Small intestine (tissue), 7 donors: ENCODE results near the gene MAN1A2. TPM values are rescaled to one million over a fixed set of nuclear protein-coding genes. Genes with fewer than 3 reads are reported as not detected.
"Not testable (repeated sequence)": the region's sequence is repeated elsewhere in the genome, so short reads cannot be mapped to it uniquely, and the experiment has no call there.

Source experiments
- DNase-seq, 2 donors: peaks; one replicate each; pipeline versions ENCODE4 v3.0.0 to v3.0.0-alpha.2; 2013
- FAIRE-seq: peaks from 2 replicates; lab custom pipeline; 2012; peaks lifted over from hg19 to GRCh38; lab: Jason Lieb, UNC
- H3K27ac ChIP-seq, 3 donors: one replicate each; pipeline ENCODE4 v1.5.1; 2013; ENCODE audit warnings: low read length in 2 of 3, mild to moderate bottlenecking in 2 of 3, control low read depth in 1 of 3, inconsistent platforms in 1 of 3, low read depth in 1 of 3, moderate library complexity in 1 of 3
- H3K27me3 ChIP-seq, 3 donors: one replicate each; pipeline ENCODE4 v1.6.1; 2013; ENCODE audit warnings: low read length in 3 of 3, inconsistent platforms in 1 of 3; ENCODE audit not compliant: control insufficient read depth in 3 of 3, insufficient read depth in 3 of 3
- H3K36me3 ChIP-seq, 3 donors: one replicate each; pipeline ENCODE4 v1.6.1; 2013; ENCODE audit warnings: low read length in 3 of 3, inconsistent platforms in 1 of 3, low read depth in 1 of 3, mild to moderate bottlenecking in 1 of 3, moderate library complexity in 1 of 3; ENCODE audit not compliant: control insufficient read depth in 3 of 3, insufficient read depth in 2 of 3
- H3K4me1 ChIP-seq, 3 donors: one replicate each; pipeline ENCODE4 v1.6.1; 2013; ENCODE audit warnings: low read length in 2 of 3, inconsistent platforms in 1 of 3, low read depth in 1 of 3, mild to moderate bottlenecking in 1 of 3, moderate library complexity in 1 of 3; ENCODE audit not compliant: control insufficient read depth in 3 of 3, insufficient read depth in 2 of 3
- H3K4me3 ChIP-seq, 3 donors: one replicate each; pipeline ENCODE4 v1.5.1; 2013; ENCODE audit warnings: low read length in 3 of 3, control low read depth in 1 of 3, inconsistent platforms in 1 of 3, low read depth in 1 of 3, mild to moderate bottlenecking in 1 of 3, moderate library complexity in 1 of 3
- H3K9me3 ChIP-seq, 2 donors: one replicate each; pipeline ENCODE4 v1.6.1; 2013; ENCODE audit warnings: low read depth in 1 of 2, low read length in 1 of 2; ENCODE audit not compliant: control insufficient read depth in 2 of 2, insufficient read depth in 1 of 2
- WGBS, 3 donors: extraction: QIAGEN DNeasy Blood & Tissue Kit; methylation state at CpG; one replicate each; pipeline ENCODE4 v1.1.7; 2013; 5-methylcytosine and 5-hydroxymethylcytosine counted together
- polyA plus RNA-seq, 4 donors: library from polyadenylated mRNA; stranded (reverse) in 3 of 4; unstranded in 1 of 4; fragments of 200-250 nt in 3 of 4; fragments of 120-200 nt in 1 of 4; gene quantifications; one replicate each; pipeline versions ENCODE4 v1.2.1 to v1.2.3, GENCODE V29; 2013
- donor health status: healthy with polysubstance abuse.
- donor health status: control.
- donor health status: control.
- donor health status: Bipolar disorder and iron deficiency.
- donor health status: healthy.

MAN1A2 gene
- polyA plus RNA-seq, 4 donors = 3.5 to 29.1 (median 8.2) TPM

GRCh38 chr1:117425050-117425734 lies 57.9 kb downstream of the MAN1A2 start:
- Histone ChIP-seq H3K27me3 (no peaks in the 10 kb centered on the region), H3K4me1 (no peaks in the 10 kb centered on the region), H3K9me3 (peaks cover 0 to 11% of the 10 kb centered on the region in 2 donors), H3K27ac (no peak overlapping the region), H3K36me3 (peaks cover 0 to 9% (median 6%) of the 10 kb centered on the region in 3 donors), H3K4me3 (no peak overlapping the region)
- FAIRE-seq (no peak), DNase-seq (no peak)
- 94 to 97% (median 96%) methylated on average over 2 of the region's 2 CpGs for WGBS, 3 donors

GRCh38 chr1:117427297-117427696 lies 60.0 kb downstream of the MAN1A2 start:
- H3K4me3 ChIP-seq = no peak overlapping the region
- H3K27ac ChIP-seq = no peak overlapping the region
- peaks cover 0 to 14% of the 10 kb centered on the region in 2 donors for H3K9me3 ChIP-seq
- H3K36me3 ChIP-seq = peaks cover 0 to 9% (median 6%) of the 10 kb centered on the region in 3 donors
- H3K4me1 ChIP-seq = no peaks in the 10 kb centered on the region
- FAIRE-seq (no peak), DNase-seq (no peak)
- no peaks in the 10 kb centered on the region for H3K27me3 ChIP-seq

- Histone ChIP-seq H3K9me3 (peaks cover 0 to 3% of the 10 kb centered on the region in 2 donors), H3K27ac (no peak overlapping the region), H3K4me3 (no peak overlapping the region), H3K36me3 (no peaks in the 10 kb centered on the region), H3K4me1 (no peaks in the 10 kb centered on the region), H3K27me3 (no peaks in the 10 kb centered on the region)
- DNase-seq = no peak
- FAIRE-seq = no peak
- 68 to 74% (median 71%) methylated on average over 1 of the region's 1 CpG for WGBS, 3 donors
Measured at GRCh38 chr1:117433943-117434342, 66.7 kb downstream of the MAN1A2 start.

GRCh38 chr1:117436513-117436912 lies 69.3 kb downstream of the MAN1A2 start:
- DNase-seq = no peak
- Histone ChIP-seq H3K27ac (no peak overlapping the region), H3K9me3 (peaks cover 0 to 2% of the 10 kb centered on the region in 2 donors), H3K4me1 (no peaks in the 10 kb centered on the region), H3K4me3 (no peak overlapping the region), H3K36me3 (no peaks in the 10 kb centered on the region), H3K27me3 (no peaks in the 10 kb centered on the region)
- WGBS, 3 donors = 100% methylated on average over 1 of the region's 1 CpG
- no peak for FAIRE-seq

- Histone ChIP-seq H3K4me1 (no peaks in the 10 kb centered on the region), H3K4me3 (no peak overlapping the region), H3K27me3 (no peaks in the 10 kb centered on the region), H3K9me3 (peaks cover 0 to 18% of the 10 kb centered on the region in 2 donors), H3K36me3 (peaks cover under 1 to 15% (median 1%) of the 10 kb centered on the region in 3 donors), H3K27ac (no peak overlapping the region)
- WGBS, 3 donors = 97 to 100% (median 98%) methylated on average over 2 of the region's 2 CpGs
- DNase-seq (no peak), FAIRE-seq (no peak)
Measured at GRCh38 chr1:117447661-117448060, 80.4 kb downstream of the MAN1A2 start.

- Histone ChIP-seq H3K27me3 (no peaks in the 10 kb centered on the region), H3K4me1 (no peaks in the 10 kb centered on the region), H3K27ac (no peak overlapping the region), H3K4me3 (no peak overlapping the region), H3K36me3 (peaks cover 0 to 12% (median 3%) of the 10 kb centered on the region in 3 donors), H3K9me3 (peaks cover 0 to 15% of the 10 kb centered on the region in 2 donors)
- DNase-seq (no peak), FAIRE-seq (no peak)
- WGBS, 3 donors = 97 to 100% (median 98%) methylated on average over 3 of the region's 3 CpGs
Measured at GRCh38 chr1:117452216-117452615, 85.0 kb downstream of the MAN1A2 start.

- H3K4me1 ChIP-seq = no peaks in the 10 kb centered on the region
- FAIRE-seq = no peak
Measured at GRCh38 chr1:117453958-117454357, 86.7 kb downstream of the MAN1A2 start.

GRCh38 chr1:117458410-117458809 lies 91.2 kb downstream of the MAN1A2 start:
- H3K4me3 ChIP-seq, H3K36me3 ChIP-seq, H3K27ac ChIP-seq, H3K9me3 ChIP-seq, H3K4me1 ChIP-seq, FAIRE-seq, DNase-seq, H3K27me3 ChIP-seq: not testable (repeated sequence)
- WGBS, 3 donors = 96 to 99% (median 96%) methylated on average over 8 of the region's 8 CpGs

More at GRCh38 chr1:117453958-117454357, 86.7 kb downstream of the MAN1A2 start:
- WGBS, 3 donors = 87 to 97% (median 92%) methylated on average over 2 of the region's 2 CpGs
- DNase-seq = no peak
- Histone ChIP-seq H3K27me3 (no peaks in the 10 kb centered on the region), H3K27ac (no peak overlapping the region), H3K9me3 (peaks cover 0 to 15% of the 10 kb centered on the region in 2 donors), H3K4me3 (no peak overlapping the region), H3K36me3 (peaks cover 0 to 12% (median 3%) of the 10 kb centered on the region in 3 donors)

- Histone ChIP-seq H3K4me3 (no peak overlapping the region), H3K36me3 (peaks cover 0 to 6% (median 0%) of the 10 kb centered on the region in 3 donors), H3K27ac (no peak overlapping the region), H3K9me3 (no peaks in the 10 kb centered on the region), H3K4me1 (no peaks in the 10 kb centered on the region), H3K27me3 (no peaks in the 10 kb centered on the region)
- DNase-seq (no peak), FAIRE-seq (no peak)
Measured at GRCh38 chr1:117466761-117467160, 99.5 kb downstream of the MAN1A2 start.
